NCI-H446 treated with DMSO at 0.1 percent for 48 hours (cell line): ENCODE data around the gene SGMS1.
A peak's percentile ranks its signal among the peaks of the same experiment; 100 is the strongest.
"Not testable (repeated sequence)": the region's sequence is repeated elsewhere in the genome, so short reads cannot be mapped to it uniquely, and the experiment has no call there.

Experiments used
- DNase-seq: peaks from one replicate; lab custom pipeline; 2025; lab: John Stamatoyannopoulos, UW

The SGMS1 gene

GRCh38 chr10:50580262-50580891, 43.4 kb downstream of the SGMS1 start:
- DNase-seq: no peak

GRCh38 chr10:50579491-50580261, 44.1 kb downstream of the SGMS1 start:
- DNase-seq: no peak

GRCh38 chr10:50578949-50579348, 44.8 kb downstream of the SGMS1 start:
- no peak for DNase-seq

- no peak for DNase-seq
Observed at GRCh38 chr10:50577681-50578350, 45.9 kb downstream of the SGMS1 start.

DNA sequence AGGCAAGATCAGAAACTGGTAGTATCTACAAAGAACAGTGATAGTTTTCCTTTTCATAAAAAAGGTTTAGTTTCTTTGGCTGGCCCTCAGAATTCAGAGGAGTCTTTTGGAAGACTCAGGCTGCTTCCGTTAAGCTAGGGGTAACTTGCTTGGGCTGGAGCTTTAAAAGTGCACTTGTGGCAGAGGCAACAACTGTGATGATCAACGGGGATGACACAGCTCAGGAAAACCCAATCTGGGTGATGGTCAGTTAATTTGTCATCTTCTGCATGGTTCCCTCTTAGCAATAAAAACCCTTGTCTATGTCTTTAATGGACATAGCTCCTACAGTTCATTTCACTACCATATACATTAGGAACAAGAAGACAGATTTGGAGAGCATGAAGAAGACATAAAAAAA, 46.7 kb downstream of the SGMS1 start:
- DNase-seq: no peak

DNA sequence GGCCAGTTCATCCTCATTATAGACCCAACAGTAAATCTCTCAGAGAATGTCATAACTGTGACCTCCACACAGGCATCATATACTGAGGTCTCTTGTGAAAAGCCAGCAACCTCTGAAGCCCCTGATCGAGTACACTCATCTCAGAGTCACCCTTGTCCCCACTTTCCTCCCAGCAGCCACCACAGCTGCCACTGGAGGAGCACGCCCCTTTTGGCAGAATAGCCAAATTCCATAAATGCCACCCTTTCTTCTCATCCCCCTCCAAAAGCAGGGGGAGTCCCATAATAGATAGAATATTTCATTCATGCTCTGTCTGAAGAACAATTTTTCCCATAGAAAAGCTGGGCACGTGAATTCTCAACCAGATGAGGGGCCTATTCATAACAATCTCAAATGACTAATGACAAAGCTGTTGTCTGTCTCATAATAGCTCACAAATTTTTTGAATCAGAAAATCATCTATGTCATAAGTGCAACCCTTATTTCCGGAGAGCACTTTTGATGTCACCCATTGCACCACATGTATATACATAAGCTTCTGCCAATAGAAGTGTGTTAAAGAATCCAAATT, 47.4 kb downstream of the SGMS1 start:
- DNase-seq: no peak

DNA sequence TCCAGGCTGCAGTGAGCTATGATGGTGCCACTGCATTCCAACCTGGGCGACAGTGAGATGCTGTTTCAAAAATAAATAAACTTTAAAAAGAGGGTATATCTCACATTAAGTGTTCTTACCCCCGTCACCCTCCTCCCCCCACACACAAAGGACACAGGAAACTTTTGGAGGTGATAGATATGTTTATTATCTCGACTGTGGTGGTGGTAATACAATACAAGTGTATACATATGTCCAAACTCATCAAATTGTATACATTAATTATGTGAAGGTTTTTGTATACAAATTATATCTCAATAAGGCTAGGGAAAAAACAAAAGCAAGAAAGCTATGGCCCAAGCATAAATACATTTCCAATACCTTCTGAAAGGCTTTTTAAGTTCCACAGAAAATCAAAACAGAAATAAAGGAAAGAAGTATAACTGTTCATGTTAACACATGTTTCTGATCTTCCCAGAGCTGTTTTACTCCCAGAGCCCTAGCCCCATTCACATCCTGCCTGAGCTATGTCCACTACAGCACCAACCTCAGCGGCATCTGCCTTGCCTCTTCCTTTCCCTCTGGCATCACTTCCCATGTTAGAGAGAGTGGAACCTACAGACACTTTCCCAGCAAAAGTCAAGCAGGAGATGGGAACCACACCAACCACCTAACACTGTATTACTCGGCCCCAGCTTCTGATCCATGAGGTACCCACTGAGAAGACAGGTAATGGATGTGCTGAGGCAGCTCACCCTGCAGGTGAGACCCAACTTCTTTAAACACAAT, 48.1 kb downstream of the SGMS1 start:
- DNase-seq: no peak

- no peak for DNase-seq
Observed at GRCh38 chr10:50574931-50575330, 48.8 kb downstream of the SGMS1 start.

DNA sequence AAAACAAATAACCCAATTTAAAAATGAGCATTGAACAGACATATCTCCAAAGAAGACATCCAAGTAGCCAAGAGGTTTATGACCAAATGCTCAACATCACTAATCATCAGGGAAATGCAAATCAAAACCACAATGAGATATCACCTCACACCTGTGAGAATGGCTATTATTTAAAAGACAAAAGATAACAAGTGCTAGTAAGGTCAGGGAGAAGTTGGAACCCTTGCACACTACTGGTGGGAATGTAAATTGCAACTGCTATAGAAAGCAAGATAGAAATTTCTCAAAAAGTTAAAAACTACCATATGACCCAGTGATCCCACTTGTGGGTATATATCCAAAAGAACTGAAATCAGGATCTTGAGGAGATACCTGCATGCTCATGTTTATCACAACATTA, 49.5 kb downstream of the SGMS1 start:
- DNase-seq: no peak

DNA sequence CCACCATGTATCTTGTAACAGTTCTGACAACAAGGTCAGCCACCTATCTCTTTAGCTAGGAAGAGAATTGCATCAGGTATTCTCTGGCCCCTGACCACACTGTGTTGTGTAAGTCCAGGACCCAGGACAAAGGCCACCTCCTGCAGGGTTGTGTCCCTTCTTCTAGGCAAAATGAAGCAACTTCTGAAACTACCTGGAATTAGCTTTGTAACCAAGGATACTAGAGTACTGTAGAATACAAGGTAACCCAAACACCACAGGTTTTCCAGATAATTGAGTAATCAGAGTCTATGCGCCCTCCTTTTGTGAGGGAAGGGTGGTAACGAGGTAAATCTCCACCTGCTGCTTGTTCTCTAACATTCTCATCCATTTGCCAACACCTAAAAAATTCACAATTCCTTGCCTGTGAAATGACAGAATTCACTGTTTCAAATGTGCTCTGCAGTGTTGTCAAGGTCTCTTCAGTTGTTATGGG, 51.7 kb downstream of the SGMS1 start:
- no peak for DNase-seq

GRCh38 chr10:50568750-50569149, 55.0 kb downstream of the SGMS1 start:
- DNase-seq: not testable (repeated sequence)

- no peak for DNase-seq
Observed at GRCh38 chr10:50567384-50567783, 56.4 kb downstream of the SGMS1 start.

GRCh38 chr10:50566150-50566549, 57.6 kb downstream of the SGMS1 start:
- DNase-seq: no peak

GRCh38 chr10:50565301-50566083, 58.3 kb downstream of the SGMS1 start:
- DNase-seq: no peak

- DNase-seq: no peak
Observed at GRCh38 chr10:50563906-50564305, 59.9 kb downstream of the SGMS1 start.

DNA sequence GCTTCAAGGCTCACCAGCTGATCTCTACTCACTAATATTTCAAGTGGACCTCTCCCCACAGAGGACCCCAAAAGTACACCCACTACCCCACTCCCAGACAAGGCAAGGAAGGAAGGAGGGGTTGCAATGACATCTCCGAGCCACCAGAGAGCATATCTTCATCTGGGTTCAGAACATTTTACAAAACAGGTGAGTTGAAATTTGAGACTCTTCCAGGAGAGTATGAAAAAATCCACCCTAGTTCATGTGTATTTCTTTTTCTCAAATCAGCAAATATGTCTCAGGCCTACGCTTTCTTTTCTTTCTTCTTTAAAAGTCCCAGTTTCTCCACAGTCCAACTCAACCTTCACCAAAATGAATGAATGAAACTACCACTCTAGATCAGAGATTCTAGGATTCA, 61.9 kb downstream of the SGMS1 start:
- no peak for DNase-seq

GRCh38 chr10:50561266-50561665, 62.5 kb downstream of the SGMS1 start:
- peak; percentile 65 for DNase-seq

DNA sequence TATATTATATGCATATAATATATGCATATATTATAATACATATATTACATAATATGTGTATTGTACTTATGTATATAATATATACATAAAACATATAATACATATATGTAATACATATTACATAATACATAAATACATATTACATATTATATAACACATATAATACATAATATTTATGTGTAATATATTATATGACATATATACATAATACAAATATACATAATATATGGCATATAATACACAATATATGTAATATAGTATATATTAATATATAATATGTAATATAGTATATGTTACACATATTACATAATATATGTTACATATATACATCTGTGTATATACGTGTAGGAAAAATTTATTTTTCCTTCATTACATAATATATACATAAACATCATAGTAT, 63.4 kb downstream of the SGMS1 start:
- DNase-seq: no peak

DNA sequence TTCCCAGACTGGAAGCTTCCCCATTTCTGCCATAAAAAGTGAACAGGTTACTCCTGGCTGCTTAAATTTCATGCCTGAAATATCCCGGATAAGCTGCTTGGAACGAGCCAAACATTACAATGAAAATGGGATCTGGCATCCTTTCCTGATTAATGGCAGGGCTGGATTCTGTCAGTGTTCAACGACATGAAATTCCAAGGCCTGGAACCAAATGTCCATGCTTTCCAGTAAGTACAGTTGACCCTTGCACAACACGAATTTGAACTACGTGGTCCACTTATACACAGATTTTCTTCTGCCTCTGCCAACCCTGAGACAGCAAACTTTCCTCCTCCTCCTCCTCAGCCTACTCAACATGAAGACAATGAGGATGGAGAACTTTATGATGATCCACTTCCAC, 65.4 kb downstream of the SGMS1 start:
- no peak for DNase-seq

- no peak for DNase-seq
Observed at GRCh38 chr10:50557130-50557682, 66.5 kb downstream of the SGMS1 start.
